H1 (cell line): ENCODE results near the gene MCEE. TPM values are rescaled to one million over a fixed set of nuclear protein-coding genes. Genes with fewer than 3 reads are reported as not detected.

Source experiments
- CTCF ChIA-PET: fragments of 300-600 bp; sonication (Branson Sonifier 250); formaldehyde crosslinking; loops from one replicate; lab custom pipeline; 2021; ENCODE audit not compliant: partially characterized antibody; lab: Charles Lee
- POLR2A ChIA-PET: fragments of 300-600 bp; sonication (Branson Sonifier 250); formaldehyde crosslinking; loops from one replicate; lab custom pipeline; 2021; ENCODE audit warnings: inconsistent platforms; ENCODE audit not compliant: partially characterized antibody; lab: Charles Lee
- DNase-seq, 2 experiments: peaks; one replicate each; pipeline versions ENCODE4 v3.0.0 to v3.0.0-alpha.2; 2010 to 2022; ENCODE audit warnings: low spot score in 2 of 2, low read depth in 1 of 2, mixed read lengths in 1 of 2
- FAIRE-seq: peaks from 2 replicates; lab custom pipeline; 2011; peaks lifted over from hg19 to GRCh38; lab: Jason Lieb, UNC
- H2AFZ ChIP-seq: 2 replicates; pipeline ENCODE4 v1.8.1; 2012; ENCODE audit warnings: low read length, inconsistent platforms
- H2AK5ac ChIP-seq: 2 replicates; pipeline ENCODE4 v1.6.1; 2013; ENCODE audit warnings: low read depth, low read length
- H2BK120ac ChIP-seq: replicated peaks from 2 replicates; pipeline ENCODE3; 2013; ENCODE audit warnings: low read depth, low read length, inconsistent platforms
- H2BK12ac ChIP-seq: 2 replicates; pipeline ENCODE4 v1.6.1; 2013; ENCODE audit warnings: low read depth, low read length
- H2BK15ac ChIP-seq: 2 replicates; pipeline ENCODE4 v1.6.1; 2013; ENCODE audit warnings: low read length
- H2BK20ac ChIP-seq: 2 replicates; pipeline ENCODE4 v1.6.1; 2013; ENCODE audit warnings: low read length
- H2BK5ac ChIP-seq: 2 replicates; pipeline ENCODE4 v1.6.1; 2013; ENCODE audit warnings: low read depth, low read length
- H3K14ac ChIP-seq: 2 replicates; pipeline ENCODE4 v1.6.1; 2013; ENCODE audit warnings: inconsistent platforms; ENCODE audit not compliant: insufficient read length
- H3K18ac ChIP-seq: 2 replicates; pipeline ENCODE4 v1.6.1; 2013; ENCODE audit warnings: low read length; ENCODE audit errors: extremely low read depth
- H3K23ac ChIP-seq: 2 replicates; pipeline ENCODE4 v1.6.1; 2013; ENCODE audit warnings: inconsistent platforms; ENCODE audit not compliant: insufficient read length
- H3K23me2 ChIP-seq: 2 replicates; pipeline ENCODE4 v1.6.1; 2013; ENCODE audit warnings: low read depth, low read length
- H3K27ac ChIP-seq: 2 replicates; pipeline ENCODE4 v1.6.1; 2011; ENCODE audit warnings: low read depth, low read length, inconsistent platforms
- H3K27me3 ChIP-seq, 4 experiments: replicated peaks in 1 of 4; 1 replicate in 1 of 4; 2 replicates in 3 of 4; pipeline versions ENCODE4 v1.6.1 to v1.8.1; 2011 to 2013; ENCODE audit warnings: low read length in 3 of 4, mild to moderate bottlenecking in 3 of 4, inconsistent platforms in 2 of 4, mixed read lengths in 2 of 4, moderate library complexity in 1 of 4; ENCODE audit not compliant: control insufficient read depth in 3 of 4, insufficient read depth in 3 of 4; ENCODE audit errors: extremely low read depth in 1 of 4
- H3K36me3 ChIP-seq, 4 experiments: 2 replicates each; pipeline versions ENCODE4 v1.6.1 to v1.8.1; 2011 to 2013; ENCODE audit warnings: mild to moderate bottlenecking in 4 of 4, low read length in 3 of 4, moderate library complexity in 2 of 4, control low read depth in 1 of 4, inconsistent platforms in 1 of 4; ENCODE audit not compliant: insufficient read depth in 4 of 4, control insufficient read depth in 2 of 4
- H3K4ac ChIP-seq: replicated peaks from 2 replicates; pipeline ENCODE3; 2013; ENCODE audit warnings: low read length, low read depth, mixed read lengths, inconsistent platforms; ENCODE audit not compliant: insufficient read length
- H3K4me1 ChIP-seq, 4 experiments: replicated peaks in 1 of 4; 1 replicate in 1 of 4; 2 replicates in 3 of 4; pipeline versions ENCODE4 v1.6.1 to v1.8.1; 2011 to 2013; ENCODE audit warnings: low read length in 3 of 4, inconsistent platforms in 2 of 4, mixed read lengths in 1 of 4; ENCODE audit not compliant: insufficient read depth in 4 of 4, control insufficient read depth in 3 of 4
- H3K4me2 ChIP-seq, 2 experiments: 2 replicates each; pipeline versions ENCODE4 v1.6.1 to v1.8.1; 2011 to 2013; ENCODE audit warnings: low read depth in 2 of 2, low read length in 2 of 2, control low read depth in 1 of 2, inconsistent platforms in 1 of 2, mild to moderate bottlenecking in 1 of 2; ENCODE audit not compliant: insufficient read depth in 1 of 2
- H3K4me3 ChIP-seq, 4 experiments: fragments of 200-600, 300-600 bp in 1 of 4; sonication (generic), shearing (Covaris generic), sonication (Bioruptor Twin) in 1 of 4; 2 replicates each; pipeline versions ENCODE4 v1.5.1 to v1.8.1; 2011 to 2016; ENCODE audit warnings: low read length in 4 of 4, low read depth in 3 of 4, control low read depth in 2 of 4, inconsistent platforms in 2 of 4, mild to moderate bottlenecking in 2 of 4, mixed read lengths in 1 of 4, moderate library complexity in 1 of 4; ENCODE audit not compliant: insufficient read depth in 2 of 4; ENCODE audit errors: extremely low read depth in 1 of 4
- H3K56ac ChIP-seq: replicated peaks from 2 replicates; pipeline ENCODE3; 2013; ENCODE audit warnings: low read depth, mild to moderate bottlenecking, mixed read lengths, low read length, inconsistent platforms; ENCODE audit not compliant: insufficient read length
- H3K79me1 ChIP-seq: 2 replicates; pipeline ENCODE4 v1.6.1; 2013; ENCODE audit warnings: low read depth, low read length, control low read depth
- H3K79me2 ChIP-seq, 2 experiments: 2 replicates each; pipeline versions ENCODE4 v1.6.1 to v1.8.1; 2012 to 2013; ENCODE audit warnings: low read length in 2 of 2, mild to moderate bottlenecking in 2 of 2, inconsistent platforms in 1 of 2; ENCODE audit not compliant: insufficient read depth in 2 of 2, control insufficient read depth in 1 of 2
- H3K9ac ChIP-seq, 4 experiments: replicated peaks in 1 of 4; 1 replicate in 1 of 4; 2 replicates in 3 of 4; pipeline versions ENCODE4 v1.6.1 to v1.8.1; 2011 to 2013; ENCODE audit warnings: low read depth in 3 of 4, low read length in 3 of 4, control low read depth in 2 of 4, mild to moderate bottlenecking in 2 of 4, moderate library complexity in 2 of 4, inconsistent platforms in 1 of 4; ENCODE audit errors: extremely low read depth in 1 of 4
- H3K9me3 ChIP-seq, 2 experiments: 2 replicates each; pipeline versions ENCODE4 v1.6.1 to v1.8.1; 2012 to 2013; ENCODE audit warnings: mild to moderate bottlenecking in 2 of 2, moderate library complexity in 2 of 2, control low read depth in 1 of 2, inconsistent platforms in 1 of 2, low read depth in 1 of 2, low read length in 1 of 2, mixed read lengths in 1 of 2; ENCODE audit not compliant: insufficient read depth in 2 of 2
- H4K20me1 ChIP-seq, 2 experiments: replicated peaks in 1 of 2; 2 replicates each; pipeline versions ENCODE3 to v1.8.1; 2011 to 2013; ENCODE audit warnings: inconsistent platforms in 2 of 2, low read length in 2 of 2, mild to moderate bottlenecking in 1 of 2; ENCODE audit not compliant: insufficient read depth in 2 of 2, control insufficient read depth in 1 of 2
- H4K5ac ChIP-seq: 2 replicates; pipeline ENCODE4 v1.6.1; 2013; ENCODE audit warnings: low read length, low read depth, mixed read lengths, inconsistent platforms; ENCODE audit not compliant: insufficient read length
- H4K8ac ChIP-seq: 2 replicates; pipeline ENCODE4 v1.8.0; 2013; ENCODE audit warnings: mild to moderate bottlenecking, moderate library complexity, low read length, inconsistent platforms; ENCODE audit not compliant: insufficient read depth; ENCODE audit errors: extremely low read depth
- H4K91ac ChIP-seq: replicated peaks from 2 replicates; pipeline ENCODE3; 2013; ENCODE audit warnings: low read length, mixed read lengths, inconsistent platforms; ENCODE audit not compliant: insufficient read length
- CBX8 ChIP-seq: fragments of 300-800, 300-1000 bp; sonication (generic); IDR thresholded peaks from 2 replicates; pipeline ENCODE4 v1.7.1; 2016; ENCODE audit warnings: low read depth, low read length, borderline replicate concordance
- JUN ChIP-seq: IDR thresholded peaks from 2 replicates; pipeline ENCODE4 v1.6.1; 2011; ENCODE audit warnings: low read depth, mild to moderate bottlenecking, improper control_type of control experiment, low read length
- JUND ChIP-seq: IDR thresholded peaks from 2 replicates; pipeline ENCODE4 v1.6.1; 2011; ENCODE audit warnings: mild to moderate bottlenecking, improper control_type of control experiment, low read length
- RNF2 ChIP-seq: fragments of 200-900, 300-1000 bp; sonication (generic); IDR thresholded peaks from 2 replicates; pipeline ENCODE4 v1.7.1; 2016; ENCODE audit warnings: borderline replicate concordance, low read depth, mild to moderate bottlenecking, antibody characterized with exemption, low read length; ENCODE audit not compliant: poor library complexity, severe bottlenecking; ENCODE audit errors: missing control alignments
- SAP30 ChIP-seq: fragments of 300-600 bp; sonication (generic); IDR thresholded peaks from 2 replicates; pipeline ENCODE4 v1.7.1; 2012; ENCODE audit warnings: low read length, moderate library complexity, mild to moderate bottlenecking, inconsistent platforms; ENCODE audit not compliant: insufficient read depth, insufficient replicate concordance
- SP4 ChIP-seq: IDR thresholded peaks from 2 replicates; pipeline ENCODE4 v1.6.1; 2012; ENCODE audit warnings: low read length, inconsistent platforms
- SRF ChIP-seq: IDR thresholded peaks from 2 replicates; pipeline ENCODE4 v1.6.1; 2011; ENCODE audit warnings: mild to moderate bottlenecking, low read depth, low read length, moderate library complexity
- WGBS, 2 experiments: shearing (Covaris generic) in 1 of 2; methylation state at CpG; one replicate each; pipeline versions ENCODE4 v1.1.6 to v1.1.7; 2013 to 2015; ENCODE audit warnings: low lambda C conversion rate in 2 of 2, mixed read lengths in 2 of 2, inconsistent platforms in 1 of 2, low coverage in 1 of 2, missing lambda C conversion rate in 1 of 2; ENCODE audit not compliant: insufficient replicate concordance in 2 of 2, insufficient coverage in 1 of 2, insufficient read length in 1 of 2; ENCODE audit errors: extremely low coverage in 1 of 2, missing lambda C conversion rate in 1 of 2; 5-methylcytosine and 5-hydroxymethylcytosine counted together
- polyA plus RNA-seq, 7 experiments: library from polyadenylated mRNA; depleted of rRNA in 3 of 7; stranded (reverse) in 5 of 7; unstranded in 2 of 7; fragments of >200 nt in 5 of 7; fragments of 200-250 nt in 2 of 7; gene quantifications; 1 replicate in 5 of 7; 2 replicates in 1 of 7; 4 replicates in 1 of 7; pipeline versions ENCODE4 v1.2.1 to v1.2.3, GENCODE V29; 2011 to 2013; ENCODE audit warnings: missing spikeins in 2 of 7, mixed read lengths in 2 of 7
- total RNA-seq: library from RNA; stranded (reverse); fragmentation: NEBNext Ultra II Directional; extraction: Animal tissue kit (Norgen Biotek cat#: 25700); gene quantifications from 2 replicates; pipeline ENCODE4 v1.2.1, GENCODE V29; 2021

Gene MCEE
- total and polyA plus RNA-seq, 2 of the 8 experiments (the other 6 are each of a cell fraction or from before 2014, with no cell fraction given): 7.3 to 14.1 TPM

DNA sequence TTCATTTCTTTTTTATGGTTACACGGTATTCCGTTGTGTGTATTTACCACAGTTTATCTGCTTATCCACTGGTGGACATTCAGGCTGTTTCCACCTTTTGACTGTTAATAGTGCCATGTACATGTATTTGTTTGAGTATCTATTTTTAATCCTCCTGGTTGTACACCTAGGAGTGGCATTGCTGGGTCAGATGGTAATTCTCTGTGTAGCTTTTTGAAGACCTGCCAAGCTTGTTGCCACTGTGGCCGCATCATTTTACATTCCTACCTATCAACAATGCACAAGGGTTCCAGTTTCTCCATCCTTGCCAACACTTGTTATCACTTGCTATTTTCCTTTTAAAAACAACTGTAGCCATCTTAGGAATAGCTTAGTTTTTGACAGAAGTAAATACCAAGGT is 13.8 kb upstream of the MCEE start:
- Histone ChIP-seq H4K5ac (no peak overlapping the region), H3K14ac (no peak overlapping the region), H3K27ac (no peak overlapping the region), H3K79me2 (no peaks in the 10 kb centered on the region), H3K56ac (no peak overlapping the region), H4K20me1 (peaks cover 3 to 4% of the 10 kb centered on the region in 2 experiments), H2BK5ac (no peak overlapping the region), H2BK15ac (no peak overlapping the region), H3K27me3 (no peaks in the 10 kb centered on the region), H2BK20ac (no peak overlapping the region), H3K23me2 (no peaks in the 10 kb centered on the region), H3K23ac (no peak overlapping the region), H3K4ac (no peak overlapping the region), H3K4me3 (no peak overlapping the region), H2BK120ac (no peak overlapping the region), H3K36me3 (peaks cover 30 to 90% (median 67%) of the 10 kb centered on the region in 4 experiments), H3K9me3 (no peaks in the 10 kb centered on the region), H3K18ac (no peak overlapping the region), H2AK5ac (no peak overlapping the region), H3K79me1 (no peaks in the 10 kb centered on the region), H3K4me1 (no peaks in the 10 kb centered on the region), H2BK12ac (no peak overlapping the region), H4K8ac (no peak overlapping the region), H4K91ac (no peak overlapping the region), H2AFZ (no peak overlapping the region), H3K4me2 (no peak overlapping the region), H3K9ac (no peak overlapping the region)
- TF ChIP-seq SAP30: no peak
- TF ChIP-seq JUN: no peak
- TF ChIP-seq RNF2: no peak
- TF ChIP-seq JUND: no peak
- TF ChIP-seq CBX8: no peak
- no peak for TF ChIP-seq SRF
- TF ChIP-seq SP4: no peak
- FAIRE-seq: no peak
- ChIA-PET POLR2A (interaction anchor here (0.8 to 2.0 kb wide), 4 partner anchors 13 to 75 kb away, joined by 3 to 9 read pairs (median 3); partner anchors contain the start of genes MCEE, MPHOSPH10 and NAGK), CTCF (interaction anchor here (0.5 to 1.5 kb wide), 7 partner anchors 13 to 1461 kb away, joined by 3 to 5 read pairs (median 4); no protein-coding TSS in a partner anchor)
- no peak for DNase-seq
- 93% methylated on average over 3 of the region's 3 CpGs; no CpG with 5 or more reads in 1 of the 2 experiments for WGBS, 2 experiments
